Dermis blood vessel endothelial cell (primary cell): ENCODE results near the gene CNPY3. TPM values are rescaled to one million over a fixed set of nuclear protein-coding genes. Genes with fewer than 3 reads are reported as not detected.
A peak's percentile ranks its signal among the peaks of the same experiment; 100 is the strongest.

ENCODE experiments used
- DNase-seq: peaks from one replicate; pipeline ENCODE4 v3.0.0; 2010
- total RNA-seq: library from RNA; depleted of rRNA; stranded (reverse); fragments of >200 nt; gene quantifications from 2 replicates; pipeline ENCODE4 v1.2.3, GENCODE V29; 2014

Gene CNPY3
- total RNA-seq, 1 donor from 2014 or later: 36.1 TPM

DNA sequence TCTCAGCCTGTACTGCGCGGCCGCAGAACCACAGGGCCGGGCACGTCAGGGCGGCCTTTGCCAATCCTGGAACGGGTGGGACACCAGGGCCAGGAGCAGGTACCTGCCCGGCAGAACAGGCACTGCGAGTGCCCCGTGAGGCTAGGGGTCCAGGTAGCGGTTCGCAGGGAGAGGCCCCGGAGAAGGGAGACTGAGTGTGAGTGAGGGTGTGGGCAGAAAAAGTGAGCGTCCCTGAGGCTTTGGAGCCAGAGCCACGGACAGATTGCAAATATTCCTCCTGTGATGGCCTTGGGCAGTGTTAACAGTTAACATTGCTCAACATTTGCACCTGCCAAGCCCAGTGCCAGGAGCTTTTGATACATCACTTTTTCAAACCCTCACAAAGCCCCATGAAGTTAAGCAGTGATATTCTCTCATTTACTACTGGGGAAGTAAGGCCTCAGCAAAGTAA lies 31.8 kb downstream of the CNPY3 start:
- DNase-seq: no peak

DNA sequence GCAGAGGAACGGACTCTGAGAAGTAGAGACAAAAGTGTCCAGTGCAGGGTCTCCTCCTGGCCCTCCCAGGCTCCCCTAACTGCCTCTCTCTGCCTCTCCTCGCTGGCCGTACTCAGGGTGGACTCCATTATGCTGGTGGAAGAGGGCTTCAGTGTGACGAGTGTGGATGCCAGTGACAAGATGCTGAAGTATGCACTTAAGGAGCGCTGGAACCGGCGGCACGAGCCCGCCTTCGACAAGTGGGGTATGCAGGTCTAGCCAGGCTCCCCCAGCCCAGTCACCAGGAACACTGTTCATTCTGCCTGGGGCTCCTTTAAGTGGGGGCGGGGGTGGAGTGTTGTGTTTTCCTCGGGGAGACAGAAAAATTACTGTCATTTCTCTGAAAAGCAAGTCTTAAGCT lies 32.8 kb downstream of the CNPY3 start:
- no peak for DNase-seq

DNA sequence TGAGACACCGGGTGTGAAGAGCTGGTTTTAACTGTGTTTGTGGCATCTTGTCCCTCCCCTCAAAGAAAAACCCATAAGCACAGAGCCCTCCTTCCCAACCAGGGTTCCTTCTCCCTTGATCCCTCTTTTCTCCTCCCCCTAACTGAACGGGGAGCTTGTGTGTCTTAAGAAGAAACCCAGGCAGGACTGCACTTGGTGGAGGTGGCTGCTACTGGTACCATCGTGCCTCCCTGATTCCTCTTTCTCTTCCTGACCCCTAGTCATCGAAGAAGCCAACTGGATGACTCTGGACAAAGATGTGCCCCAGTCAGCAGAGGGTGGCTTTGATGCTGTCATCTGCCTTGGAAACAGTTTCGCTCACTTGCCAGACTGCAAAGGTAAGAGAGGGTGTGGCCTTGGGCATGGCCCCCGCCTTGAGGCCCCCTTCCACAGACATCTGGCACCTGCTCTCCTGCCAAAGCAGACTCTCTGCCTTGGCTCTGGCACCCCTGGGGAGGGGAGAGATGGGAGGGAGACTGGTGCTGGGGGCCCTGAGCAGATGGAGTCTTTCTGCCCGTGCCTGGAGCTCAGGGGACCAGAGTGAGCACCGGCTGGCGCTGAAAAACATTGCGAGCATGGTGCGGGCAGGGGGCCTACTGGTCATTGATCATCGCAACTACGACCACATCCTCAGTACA lies 33.4 kb downstream of the CNPY3 start:
- no peak for DNase-seq

DNA sequence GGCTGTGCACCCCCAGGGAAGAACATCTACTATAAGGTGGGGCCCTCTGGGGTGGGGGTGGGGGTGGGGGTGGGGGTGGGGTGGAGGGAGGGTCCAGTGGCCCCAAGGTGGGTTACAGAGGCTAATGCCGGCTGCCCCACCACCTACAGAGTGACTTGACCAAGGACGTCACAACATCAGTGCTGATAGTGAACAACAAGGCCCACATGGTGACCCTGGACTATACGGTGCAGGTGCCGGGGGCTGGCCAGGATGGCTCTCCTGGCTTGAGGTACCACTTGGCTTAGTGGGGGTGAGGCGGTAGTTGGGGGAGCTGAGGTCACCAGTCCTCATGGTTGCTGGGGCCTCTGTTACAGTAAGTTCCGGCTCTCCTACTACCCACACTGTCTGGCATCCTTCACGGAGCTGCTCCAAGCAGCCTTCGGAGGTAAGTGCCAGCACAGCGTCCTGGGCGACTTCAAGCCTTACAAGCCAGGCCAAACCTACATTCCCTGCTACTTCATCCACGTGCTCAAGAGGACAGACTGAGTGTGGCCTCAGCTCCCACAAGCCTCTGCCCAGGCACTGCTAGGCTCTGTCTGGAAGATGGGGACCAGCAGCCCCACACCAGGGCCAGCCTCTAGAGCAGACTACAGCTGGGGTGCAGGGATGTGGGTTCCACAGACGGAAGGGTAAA lies 34.0 kb downstream of the CNPY3 start:
- DNase-seq: no peak

DNA sequence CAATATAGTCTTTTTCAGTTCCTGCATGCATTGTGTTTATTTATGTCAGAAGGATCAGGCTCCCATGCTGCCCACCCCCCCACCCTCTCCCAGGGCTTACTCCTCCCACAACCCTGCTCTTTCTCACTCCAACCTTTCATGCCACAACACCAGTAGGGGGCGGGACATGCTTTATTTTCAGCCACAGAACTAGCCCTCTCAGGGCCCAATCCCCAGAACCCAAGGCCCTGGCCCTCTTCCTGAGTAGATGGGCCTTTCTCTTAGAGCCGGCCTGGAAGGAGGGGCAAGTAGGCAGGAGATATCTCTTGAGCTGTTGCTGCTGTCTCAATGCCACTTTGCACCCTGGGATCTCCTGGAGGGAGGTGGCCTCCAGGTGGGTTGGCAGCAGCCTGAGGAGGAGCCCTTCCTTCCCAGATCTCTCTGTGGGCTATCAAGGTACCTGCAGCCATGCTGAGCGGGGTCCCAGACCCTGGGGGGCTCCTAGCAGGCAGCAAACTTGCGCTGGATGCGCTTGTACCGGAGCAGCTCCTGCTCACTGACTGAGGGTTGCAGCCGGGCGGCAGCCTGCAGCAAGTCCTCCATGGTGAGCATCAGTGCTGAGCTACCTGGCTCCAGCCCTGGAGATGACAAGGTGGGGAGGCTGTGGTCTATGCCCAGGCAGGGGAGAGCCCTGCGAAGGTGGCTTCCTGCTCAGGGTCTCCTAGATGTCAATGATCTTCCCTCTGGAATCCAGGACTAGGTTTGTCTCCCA lies 34.8 kb downstream of the CNPY3 start:
- peak; percentile 65 for DNase-seq

DNA sequence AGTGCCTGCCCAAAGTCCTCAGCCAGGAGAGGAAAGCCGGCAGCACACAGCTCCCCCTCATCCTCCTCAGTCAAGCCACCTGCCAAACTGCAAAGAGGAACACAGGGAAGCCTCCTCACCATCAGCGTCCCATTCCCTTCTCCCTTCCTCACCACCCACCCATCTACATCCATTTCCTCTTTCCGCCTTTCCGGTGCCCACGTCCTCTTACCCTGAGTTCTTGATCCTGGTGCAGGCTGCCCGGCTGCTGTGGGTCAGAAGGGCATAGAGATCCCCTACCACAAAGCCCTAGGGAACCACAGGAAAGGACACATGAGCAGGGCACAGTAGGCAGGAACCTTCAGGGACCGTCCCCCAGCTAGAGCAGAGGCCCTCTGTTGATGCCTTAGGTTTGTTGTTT lies 37.3 kb downstream of the CNPY3 start:
- no peak for DNase-seq

DNA sequence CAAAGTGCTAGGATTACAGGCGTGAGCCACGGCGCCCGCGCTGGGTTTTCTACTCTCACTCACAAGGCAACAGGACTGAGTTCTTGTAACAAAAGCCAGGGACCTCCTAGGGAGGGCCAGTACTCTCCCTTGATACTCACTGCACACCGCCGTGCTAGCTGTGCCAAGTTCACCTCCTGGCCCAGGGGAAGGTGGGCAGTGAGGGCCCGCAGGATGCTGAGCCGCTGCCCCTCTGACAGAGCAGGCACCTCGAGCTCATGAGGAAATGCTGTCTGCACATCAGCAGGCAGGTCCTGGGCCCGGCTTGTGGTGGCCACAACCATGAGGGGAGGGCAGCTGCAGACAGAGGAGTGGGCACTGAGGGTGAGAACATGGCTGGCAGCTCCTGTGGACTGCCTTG lies 37.9 kb downstream of the CNPY3 start:
- DNase-seq: no peak

DNA sequence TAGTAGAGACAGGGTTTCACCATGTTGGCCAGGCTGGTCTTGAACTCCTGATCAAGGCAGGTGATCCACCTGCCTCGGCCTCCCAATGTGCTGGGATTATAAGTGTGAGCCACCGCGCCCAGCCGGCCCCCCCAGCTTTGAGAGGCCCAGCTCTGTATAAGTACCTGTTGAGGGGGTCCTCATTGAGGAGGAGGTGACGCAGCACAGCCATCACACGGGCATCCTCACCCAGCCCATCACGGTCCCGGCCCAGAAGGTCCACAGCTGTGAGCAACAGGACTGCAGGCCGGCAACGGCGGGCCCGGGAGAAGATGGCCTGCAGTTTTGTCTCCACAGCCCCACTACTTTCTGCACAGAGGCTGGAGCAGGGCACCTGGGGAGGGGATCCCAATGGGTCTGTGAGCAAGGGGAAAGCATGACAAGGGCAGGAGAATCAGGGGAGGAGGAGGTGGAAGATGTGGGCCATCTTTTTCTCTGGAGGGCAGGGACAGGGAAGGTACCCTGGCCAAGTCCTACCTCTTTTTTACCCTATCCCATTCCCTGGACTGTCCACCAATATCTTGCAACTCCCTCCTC lies 38.9 kb downstream of the CNPY3 start:
- DNase-seq: no peak

DNA sequence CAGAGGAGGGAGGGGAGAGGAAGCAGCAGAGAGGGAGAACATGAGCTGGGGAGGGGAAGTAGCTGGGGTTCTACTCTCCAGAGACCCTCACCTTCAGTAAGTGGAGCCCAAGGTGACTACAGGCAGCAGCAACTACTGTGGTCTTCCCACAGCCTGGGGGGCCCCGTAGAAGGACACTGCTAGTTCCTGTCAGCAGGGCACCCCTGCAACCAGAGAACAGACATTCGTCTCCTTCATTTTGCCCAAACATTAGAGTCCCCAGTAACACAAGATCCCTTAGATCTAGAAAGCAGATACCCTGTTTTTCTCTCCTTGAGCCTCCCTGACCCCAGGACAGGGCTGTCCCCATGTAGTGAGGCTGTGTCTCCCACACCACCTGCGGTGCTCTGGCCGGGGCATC lies 39.5 kb downstream of the CNPY3 start:
- DNase-seq: no peak

DNA sequence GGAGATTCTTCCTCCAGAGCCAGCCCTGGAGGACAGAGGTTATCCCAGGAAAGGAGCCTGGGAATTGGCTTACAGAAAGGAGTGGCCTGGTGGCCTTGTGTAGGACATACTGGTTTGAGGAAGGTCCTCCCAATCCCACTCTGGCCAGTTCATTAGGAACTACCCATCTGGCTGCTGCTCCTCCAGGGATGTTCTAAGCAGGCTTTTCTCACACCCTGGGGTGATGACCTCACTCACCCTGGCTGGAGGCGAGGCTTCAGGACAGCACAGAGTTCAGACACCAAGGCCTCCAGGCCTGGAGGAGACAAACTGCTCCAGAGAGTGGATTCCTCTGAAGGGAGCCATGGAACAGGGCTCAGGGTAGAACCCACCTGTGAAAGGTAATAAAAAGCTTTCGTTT lies 40.2 kb downstream of the CNPY3 start:
- no peak for DNase-seq

DNA sequence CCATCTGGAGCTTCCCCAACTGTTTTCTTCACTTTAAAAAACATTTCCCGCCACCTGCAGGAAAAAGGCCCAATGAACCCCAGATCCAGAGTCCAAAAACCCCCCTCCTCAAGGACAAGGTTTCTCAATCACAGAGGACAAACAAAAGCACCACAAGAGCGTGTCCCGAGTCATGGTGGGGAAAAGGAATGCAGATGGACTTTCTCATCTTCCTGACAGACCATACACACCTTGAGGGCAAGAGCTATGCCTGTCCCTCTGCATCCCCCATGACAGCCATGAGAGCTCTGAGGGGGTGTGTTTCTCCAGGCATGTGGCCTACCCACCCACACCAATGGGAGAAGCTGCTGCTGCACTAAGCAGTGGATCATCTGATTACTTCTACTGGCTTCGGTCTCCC lies 40.7 kb downstream of the CNPY3 start:
- DNase-seq: no peak

DNA sequence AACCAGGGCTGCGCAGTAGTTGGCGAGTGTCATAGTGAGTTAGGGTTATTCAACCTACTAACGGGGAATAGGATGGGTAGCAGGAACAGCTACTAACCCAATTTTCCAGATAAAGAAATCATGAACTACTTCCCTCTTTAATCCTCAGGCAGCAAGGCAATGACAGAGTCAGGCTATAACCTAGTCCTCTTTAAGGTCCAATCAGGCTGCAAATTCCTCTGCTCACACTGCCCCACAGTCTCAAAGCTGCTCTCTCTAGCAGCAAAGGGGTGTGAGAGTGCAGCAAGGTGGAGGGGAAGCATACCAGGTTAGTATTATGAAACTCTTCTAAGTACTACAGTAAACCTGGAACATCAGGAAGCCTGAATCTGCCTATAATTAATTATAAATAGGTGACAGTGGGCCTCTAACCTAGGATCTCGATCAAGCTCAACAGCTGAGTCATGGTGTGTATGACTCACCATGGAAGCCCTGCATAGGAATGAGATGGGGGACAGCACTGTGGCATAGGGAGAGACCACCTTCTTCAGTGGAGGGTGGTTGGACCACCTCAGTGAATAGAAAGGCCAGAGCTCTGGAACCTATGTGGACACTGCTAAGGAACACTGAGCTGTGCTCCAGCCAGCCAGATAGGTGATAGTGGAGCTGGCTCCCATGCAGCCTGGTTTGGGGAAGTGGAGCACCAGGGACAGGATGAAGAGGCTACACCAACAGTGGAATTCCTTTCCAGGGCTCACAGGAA lies 41.8 kb downstream of the CNPY3 start:
- peak; percentile 30 for DNase-seq

DNA sequence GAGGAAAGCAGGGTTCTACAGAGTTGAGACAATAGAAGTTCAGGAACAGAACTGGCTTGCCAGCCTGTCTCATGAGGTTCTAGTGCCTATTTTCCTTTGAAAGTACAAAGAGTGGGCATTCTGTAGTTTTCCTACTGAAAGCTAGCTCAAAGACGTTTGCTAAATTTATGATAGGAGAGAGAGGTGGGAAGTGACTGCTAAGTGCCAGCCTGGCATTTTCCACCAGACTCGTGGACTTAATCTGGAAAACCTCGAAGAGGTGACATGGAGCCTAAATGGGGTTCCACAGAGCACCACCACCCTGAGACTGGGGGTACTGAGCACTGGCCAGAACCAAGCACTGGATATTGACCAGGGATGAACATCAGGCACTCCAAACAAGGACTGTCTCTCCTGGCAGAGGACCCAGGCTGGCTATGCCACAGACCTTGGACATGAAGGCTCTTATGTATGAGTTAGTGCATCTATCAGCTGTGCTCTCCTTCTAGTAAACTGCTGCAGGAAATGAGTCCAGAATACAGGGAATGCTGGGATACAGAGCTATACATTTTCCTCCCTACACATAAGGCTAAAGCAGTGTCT lies 42.6 kb downstream of the CNPY3 start:
- DNase-seq: no peak

DNA sequence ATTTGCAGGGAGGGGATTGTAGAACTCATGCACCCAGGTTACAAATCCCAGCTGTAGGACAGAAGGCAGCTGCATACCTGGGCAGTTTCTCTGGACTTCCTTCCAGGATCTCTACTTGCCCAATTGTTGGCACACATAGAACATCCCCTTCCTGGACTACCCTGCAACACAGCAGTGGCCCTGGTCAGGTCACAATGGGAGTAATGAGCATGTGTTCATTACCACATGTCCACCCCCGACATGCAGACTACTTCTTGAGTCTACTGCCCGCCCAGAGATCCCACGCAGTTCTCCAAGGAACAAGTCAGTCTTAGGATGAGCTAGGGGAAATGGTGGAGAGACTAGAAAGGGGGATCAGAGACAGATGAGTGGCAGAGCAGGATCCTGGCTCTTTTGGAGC lies 44.6 kb downstream of the CNPY3 start:
- DNase-seq: no peak

DNA sequence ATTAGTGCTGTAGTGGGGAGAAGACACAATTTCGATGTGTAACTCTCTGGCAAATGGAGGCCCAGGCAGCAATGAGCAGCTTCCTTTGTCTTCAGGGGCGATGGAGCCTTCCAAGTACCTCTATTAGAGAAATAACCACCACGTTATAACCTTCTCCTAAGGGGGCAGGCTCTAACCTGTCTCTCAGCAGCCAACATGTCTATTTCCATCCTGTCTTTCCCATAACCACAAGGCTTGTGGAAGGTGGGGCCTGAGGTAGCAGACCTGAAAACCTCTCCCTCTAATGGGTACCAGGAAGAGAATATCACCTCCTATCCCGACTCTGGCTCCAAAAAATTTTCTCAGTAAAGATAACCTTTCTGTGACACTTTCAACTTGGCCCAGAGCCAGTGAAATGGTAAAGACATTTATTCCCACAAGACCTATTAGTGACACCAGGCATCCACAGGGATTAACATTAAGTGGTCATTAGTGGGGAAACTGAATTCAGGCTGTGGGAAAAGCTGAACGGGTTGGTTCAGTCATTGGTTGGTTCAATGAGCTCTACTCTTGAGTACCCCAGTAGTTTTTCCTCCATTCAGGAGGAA lies 45.7 kb downstream of the CNPY3 start:
- no peak for DNase-seq

DNA sequence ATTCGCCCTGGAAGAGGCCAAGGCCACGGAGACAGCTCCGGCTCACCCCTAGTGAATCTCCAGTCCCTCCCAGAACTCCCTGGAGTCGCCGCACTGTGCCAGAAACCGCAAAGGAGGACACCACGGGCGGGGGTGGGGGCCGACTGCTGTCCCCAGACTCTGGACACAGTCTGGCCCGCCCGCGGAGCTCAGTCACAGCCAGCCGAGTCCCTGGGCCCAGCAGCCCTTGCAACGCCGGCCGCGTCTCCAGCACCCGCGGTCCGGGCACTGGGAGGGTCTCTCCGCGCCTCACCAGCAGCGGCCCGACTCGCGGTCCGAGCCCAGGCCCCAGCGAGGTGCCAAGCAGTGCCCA lies 49.2 kb downstream of the CNPY3 start:
- peak; percentile 43 for DNase-seq

DNA sequence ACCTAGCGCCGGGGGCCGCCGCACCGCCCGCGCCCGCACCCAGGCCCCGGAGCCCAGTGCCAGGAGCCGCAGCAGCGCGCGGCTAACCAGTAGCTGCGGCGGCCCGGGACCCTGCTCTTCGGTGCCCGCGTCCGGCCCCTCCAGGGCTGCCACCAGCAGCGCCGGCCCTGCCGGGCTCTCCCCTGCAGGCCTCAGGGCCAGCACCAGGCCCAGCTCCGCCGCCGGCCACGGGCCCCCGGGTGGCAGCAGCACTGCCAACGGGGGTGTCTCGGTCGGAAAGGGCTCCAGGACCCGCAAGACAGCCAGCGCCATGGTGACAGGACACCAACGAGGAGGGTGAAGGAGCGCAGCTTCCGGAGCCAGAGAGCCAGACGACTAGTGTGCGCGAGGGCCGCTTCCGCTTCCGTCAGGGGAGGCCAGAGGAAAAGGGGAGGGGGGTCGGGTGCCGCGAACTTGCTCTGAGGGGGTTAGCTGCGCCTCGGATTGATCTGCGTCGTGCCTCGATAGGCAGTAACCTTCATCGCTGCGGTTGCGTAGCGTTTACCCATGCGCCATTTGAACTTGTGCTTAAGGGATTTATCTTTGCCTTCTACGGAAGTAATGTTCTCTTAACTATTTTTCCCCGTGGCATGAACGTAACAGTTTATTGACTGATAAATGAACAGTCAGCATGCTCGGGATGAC lies 49.7 kb downstream of the CNPY3 start, which contains the start of gene PEX6:
Gene PEX6 (minus strand): TSS at position 343 of the 684 bp plus-strand sequence. CDS start 31 bp downstream, at position 312.
- DNase-seq: peak; percentile 88

DNA sequence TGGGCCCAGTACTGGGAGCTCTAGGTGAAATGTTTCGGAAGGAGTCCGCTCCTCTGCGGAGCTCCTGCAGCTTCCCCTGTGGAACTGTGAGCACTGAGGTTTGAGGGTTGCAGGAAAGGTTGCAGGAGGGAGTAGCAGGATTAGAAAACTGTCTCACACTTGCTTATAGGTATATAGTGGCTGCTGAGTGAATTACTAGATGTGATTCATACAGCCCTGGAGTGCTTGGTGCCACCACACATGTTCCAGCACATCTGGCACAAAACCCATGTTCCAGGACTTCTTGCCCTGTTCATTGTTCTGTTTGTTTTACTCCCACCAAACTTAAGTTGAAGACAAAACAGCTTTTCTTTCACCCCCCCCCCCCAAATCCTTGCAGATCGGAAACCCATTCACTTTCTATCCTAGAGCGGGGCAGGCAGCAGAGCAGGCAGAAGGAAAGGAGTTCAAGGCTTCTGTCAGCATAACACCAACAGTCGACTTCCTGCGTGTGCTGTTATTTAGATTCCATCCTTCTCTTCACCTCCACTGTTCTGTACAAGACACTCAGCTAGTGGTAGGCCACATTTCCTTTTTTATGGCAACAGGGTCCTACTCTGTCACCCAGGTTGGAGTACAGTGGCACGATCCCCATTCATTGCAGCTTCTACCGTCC lies 50.4 kb downstream of the CNPY3 start:
- DNase-seq: peak; percentile 45

DNA sequence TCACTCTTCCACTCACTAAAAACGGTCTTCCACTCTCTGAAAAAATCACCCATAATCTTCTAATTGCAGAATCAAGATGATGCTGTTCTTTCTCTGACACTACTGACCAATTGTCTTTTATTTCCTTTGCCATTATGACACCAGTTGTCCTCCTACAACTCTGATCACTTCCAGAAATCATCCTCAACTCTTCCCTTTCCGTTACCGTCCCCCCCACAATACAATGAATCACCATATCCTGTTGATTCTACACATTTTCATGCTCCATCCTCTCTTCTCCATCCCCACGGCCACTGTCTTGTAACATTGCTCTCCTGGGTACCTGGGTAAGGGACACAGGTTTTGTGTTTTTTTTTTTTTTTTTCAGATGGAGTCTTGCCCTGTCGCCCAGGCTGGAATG lies 52.6 kb downstream of the CNPY3 start:
- DNase-seq: no peak

DNA sequence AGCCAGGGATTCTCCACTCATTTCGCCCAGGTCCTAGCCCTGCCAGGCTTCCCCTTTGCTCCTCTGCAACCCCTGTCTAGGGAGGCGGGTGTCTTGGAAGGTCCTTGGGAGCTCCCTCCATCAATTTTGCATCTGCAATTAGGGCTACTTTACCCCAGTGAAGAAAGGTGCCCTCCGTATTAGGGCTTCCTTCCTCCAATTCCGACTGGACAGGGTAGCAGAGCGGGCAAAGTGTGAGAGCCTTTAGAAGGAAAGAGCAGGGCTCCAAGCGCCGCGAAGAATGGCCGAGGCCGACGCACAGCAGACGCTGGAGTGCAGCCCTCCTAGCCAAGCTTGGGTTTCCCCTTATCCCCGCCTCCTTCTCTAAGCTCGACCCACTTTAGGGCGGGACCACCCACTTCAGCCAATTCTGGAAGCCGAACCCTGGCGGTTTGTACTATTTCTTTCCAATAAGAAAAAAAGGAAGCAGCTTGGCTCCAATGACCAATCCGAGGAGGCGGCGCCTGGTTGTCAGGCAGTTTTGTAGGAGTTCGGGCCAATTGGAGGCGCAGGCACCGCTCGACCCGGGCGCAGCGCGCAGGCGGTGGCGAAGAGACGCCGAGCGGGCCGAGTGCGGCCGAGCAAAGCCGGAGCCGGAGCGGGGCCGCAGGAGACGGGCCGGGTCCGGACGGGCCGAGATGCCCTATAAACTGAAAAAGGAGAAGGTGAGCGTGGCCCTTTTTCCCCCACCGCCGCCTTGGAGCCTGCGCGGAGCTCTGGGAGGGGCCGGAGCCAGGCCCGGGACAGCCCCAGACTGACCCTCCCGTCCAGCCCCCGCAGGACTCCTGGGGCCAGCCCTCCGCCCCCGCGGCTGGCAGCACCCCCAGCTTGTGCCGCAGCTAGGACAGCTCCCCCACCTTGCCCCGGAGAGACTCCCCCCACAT lies 55.0 kb downstream of the CNPY3 start, which contains the start of gene PPP2R5D:
Gene PPP2R5D (plus strand): TSS at position 570 of the 923 bp plus-strand sequence. CDS start 108 bp downstream, at position 678.
- DNase-seq: peak; percentile 99
